ACC112 (cell line): Measurements from ENCODE around the gene UBQLN4.
A peak's percentile ranks its signal among the peaks of the same experiment; 100 is the strongest.
"Not testable (repeated sequence)": the region's sequence is repeated elsewhere in the genome, so short reads cannot be mapped to it uniquely, and the experiment has no call there.

ENCODE experiments used
- H2AFZ ChIP-seq: fragments of 200-600 bp; sonication (generic); one replicate; pipeline ENCODE4 v1.6.0; 2017; ENCODE audit warnings: antibody characterized with exemption, low read length; ENCODE audit not compliant: unreplicated experiment
- H3K27ac ChIP-seq: fragments of 200-600 bp; sonication (generic); 2 replicates; pipeline ENCODE4 v1.5.1; 2014; ENCODE audit warnings: low read depth, mild to moderate bottlenecking, antibody characterized with exemption, low read length, moderate library complexity
- H3K27me3 ChIP-seq: fragments of 200-600 bp; sonication (generic); 2 replicates; pipeline ENCODE4 v1.6.1; 2014; ENCODE audit warnings: mild to moderate bottlenecking, antibody characterized with exemption, low read length, moderate library complexity, mixed read lengths; ENCODE audit not compliant: insufficient read depth
- H3K36me3 ChIP-seq: fragments of 200-600 bp; sonication (generic); 2 replicates; pipeline ENCODE4 v1.6.1; 2016; ENCODE audit warnings: mild to moderate bottlenecking, antibody characterized with exemption, low read length, moderate library complexity, mixed read lengths; ENCODE audit not compliant: insufficient read depth
- H3K4me1 ChIP-seq: fragments of 200-600 bp; sonication (generic); one replicate; pipeline ENCODE4 v1.6.1; 2016; ENCODE audit warnings: low read length, mixed read lengths; ENCODE audit not compliant: insufficient read depth, unreplicated experiment, control insufficient read depth
- H3K4me3 ChIP-seq: fragments of 200-600 bp; sonication (generic); 2 replicates; pipeline ENCODE4 v1.5.1; 2014; ENCODE audit warnings: mild to moderate bottlenecking, low read depth, low read length
- H3K79me2 ChIP-seq: fragments of 200-600 bp; sonication (generic); one replicate; pipeline ENCODE4 v1.6.0; 2016; ENCODE audit warnings: low read length; ENCODE audit not compliant: control insufficient read depth, unreplicated experiment, insufficient read depth

The UBQLN4 gene

GRCh38 chr1:156034991-156035390, 18.6 kb downstream of the UBQLN4 start:
- not testable (repeated sequence) for H3K36me3 ChIP-seq, H2AFZ ChIP-seq, H3K4me1 ChIP-seq, H3K79me2 ChIP-seq, H3K4me3 ChIP-seq, H3K27ac ChIP-seq, H3K27me3 ChIP-seq

- H3K27me3 ChIP-seq = no peaks in the 10 kb centered on the region
- H3K36me3 ChIP-seq = no peaks in the 10 kb centered on the region
- H2AFZ ChIP-seq = no peak overlapping the region
- H3K27ac ChIP-seq = no peak overlapping the region
- H3K4me3 ChIP-seq = no peak overlapping the region
- no peaks in the 10 kb centered on the region for H3K4me1 ChIP-seq
- no peaks in the 10 kb centered on the region for H3K79me2 ChIP-seq
These were observed 20.6 kb downstream of the UBQLN4 start for GRCh38 chr1:156033011-156033410.

- no peaks in the 10 kb centered on the region for H3K79me2 ChIP-seq
- H3K4me3 ChIP-seq = no peak overlapping the region
- H3K36me3 ChIP-seq = no peaks in the 10 kb centered on the region
- no peaks in the 10 kb centered on the region for H3K4me1 ChIP-seq
- no peak overlapping the region for H2AFZ ChIP-seq
- H3K27me3 ChIP-seq = no peaks in the 10 kb centered on the region
- H3K27ac ChIP-seq = no peak overlapping the region
These were observed 27.0 kb downstream of the UBQLN4 start for GRCh38 chr1:156026588-156026987.

- Histone ChIP-seq H2AFZ (no peak overlapping the region), H3K36me3 (no peaks in the 10 kb centered on the region), H3K27me3 (no peaks in the 10 kb centered on the region), H3K79me2 (no peaks in the 10 kb centered on the region), H3K27ac (no peak overlapping the region), H3K4me3 (no peak overlapping the region), H3K4me1 (no peaks in the 10 kb centered on the region)
These were observed 27.7 kb downstream of the UBQLN4 start for GRCh38 chr1:156025876-156026275.

GRCh38 chr1:156024801-156025200, 28.8 kb downstream of the UBQLN4 start:
- H3K4me3 ChIP-seq = no peak overlapping the region
- peaks cover under 1% of the 10 kb centered on the region for H3K4me1 ChIP-seq
- H3K27ac ChIP-seq = no peak overlapping the region
- H3K27me3 ChIP-seq = no peaks in the 10 kb centered on the region
- H3K36me3 ChIP-seq = no peaks in the 10 kb centered on the region
- peaks cover 8% of the 10 kb centered on the region for H3K79me2 ChIP-seq
- no peak overlapping the region for H2AFZ ChIP-seq

GRCh38 chr1:156021954-156022353, 31.6 kb downstream of the UBQLN4 start:
- Histone ChIP-seq H3K4me1 (peaks cover 4% of the 10 kb centered on the region), H3K27me3 (no peaks in the 10 kb centered on the region), H3K36me3 (peaks cover 7% of the 10 kb centered on the region), H3K4me3 (no peak overlapping the region), H3K27ac (no peak overlapping the region), H3K79me2 (peaks cover 20% of the 10 kb centered on the region), H2AFZ (peak overlapping the region; percentile 45)

GRCh38 chr1:156021093-156021428, 32.5 kb downstream of the UBQLN4 start:
- H3K27ac ChIP-seq = no peak overlapping the region

GRCh38 chr1:156020293-156021092, 33.1 kb downstream of the UBQLN4 start, which contains the start of gene SSR2:
TSS of gene SSR2 (minus strand) at chr1:156020951. CDS start at chr1:156020167, 784 bp downstream.
- peaks cover 20% of the 10 kb centered on the region for H3K79me2 ChIP-seq
- H3K36me3 ChIP-seq = peaks cover 10% of the 10 kb centered on the region
- H2AFZ ChIP-seq = peak within 1 kb of the TSS; percentile 98
- H3K4me3 ChIP-seq = peak within 1 kb of the TSS; percentile 93
- H3K27ac ChIP-seq = no peak within 1 kb of the TSS
- peaks cover 4% of the 10 kb centered on the region for H3K4me1 ChIP-seq
- no peaks in the 10 kb centered on the region for H3K27me3 ChIP-seq

More at GRCh38 chr1:156021093-156021428, 32.5 kb downstream of the UBQLN4 start:
- peaks cover 10% of the 10 kb centered on the region for H3K36me3 ChIP-seq
- H3K79me2 ChIP-seq = peaks cover 20% of the 10 kb centered on the region
- peak overlapping the region; percentile 98 for H2AFZ ChIP-seq
- no peaks in the 10 kb centered on the region for H3K27me3 ChIP-seq
- H3K4me3 ChIP-seq = peak overlapping the region; percentile 93
- peaks cover 4% of the 10 kb centered on the region for H3K4me1 ChIP-seq

- Histone ChIP-seq H3K27me3 (no peaks in the 10 kb centered on the region), H3K27ac (no peak overlapping the region), H3K36me3 (peaks cover 12% of the 10 kb centered on the region), H3K4me3 (peak overlapping the region; percentile 93), H2AFZ (no peak overlapping the region), H3K4me1 (peaks cover 4% of the 10 kb centered on the region), H3K79me2 (peaks cover 20% of the 10 kb centered on the region)
These were observed 33.7 kb downstream of the UBQLN4 start for GRCh38 chr1:156019946-156020292.

GRCh38 chr1:156014829-156015228, 38.8 kb downstream of the UBQLN4 start:
- no peak overlapping the region for H2AFZ ChIP-seq
- H3K27ac ChIP-seq = no peak overlapping the region
- peaks cover 4% of the 10 kb centered on the region for H3K4me1 ChIP-seq
- H3K36me3 ChIP-seq = peaks cover 33% of the 10 kb centered on the region
- H3K4me3 ChIP-seq = no peak overlapping the region
- H3K79me2 ChIP-seq = peaks cover 12% of the 10 kb centered on the region
- no peaks in the 10 kb centered on the region for H3K27me3 ChIP-seq

- no peak overlapping the region for H3K27ac ChIP-seq
- H3K4me1 ChIP-seq = no peaks in the 10 kb centered on the region
- H3K27me3 ChIP-seq = no peaks in the 10 kb centered on the region
- H3K4me3 ChIP-seq = no peak overlapping the region
- no peaks in the 10 kb centered on the region for H3K79me2 ChIP-seq
- peaks cover 26% of the 10 kb centered on the region for H3K36me3 ChIP-seq
- H2AFZ ChIP-seq = no peak overlapping the region
These were observed 41.4 kb downstream of the UBQLN4 start for GRCh38 chr1:156012051-156012817.
